ENCODE measurements around the gene HEATR5A. TPM values are rescaled to one million over a fixed set of nuclear protein-coding genes. Genes with fewer than 3 reads are reported as not detected.

HEATR5A gene
- total RNA-seq, 1 experiment from 2014 or later: 19.0 TPM

DNA sequence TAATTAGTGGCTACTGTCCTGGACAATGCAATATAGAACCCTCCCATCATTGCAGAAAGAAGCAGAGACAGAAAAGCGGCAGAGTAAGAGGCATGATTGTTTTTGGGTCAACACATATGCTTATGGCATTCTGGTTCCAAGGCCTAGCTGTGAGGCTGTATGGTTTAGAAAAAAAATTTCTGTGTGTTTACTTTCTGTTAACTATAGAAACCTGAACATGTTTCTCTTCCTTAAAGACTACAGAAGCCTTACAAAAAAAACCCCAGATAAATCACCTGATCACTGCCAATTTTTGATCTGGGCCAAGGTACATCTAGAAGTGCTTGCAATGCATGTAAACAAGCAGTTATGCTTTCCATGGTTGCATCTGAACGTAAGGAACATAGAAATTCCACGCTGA, 112.7 kb downstream of the HEATR5A start:
- no peaks in the 10 kb centered on the region for H3K36me3 ChIP-seq (ENCODE audit: insufficient read depth, low read length, poor library complexity, severe bottlenecking)
- TF ChIP-seq, protein P1, sequence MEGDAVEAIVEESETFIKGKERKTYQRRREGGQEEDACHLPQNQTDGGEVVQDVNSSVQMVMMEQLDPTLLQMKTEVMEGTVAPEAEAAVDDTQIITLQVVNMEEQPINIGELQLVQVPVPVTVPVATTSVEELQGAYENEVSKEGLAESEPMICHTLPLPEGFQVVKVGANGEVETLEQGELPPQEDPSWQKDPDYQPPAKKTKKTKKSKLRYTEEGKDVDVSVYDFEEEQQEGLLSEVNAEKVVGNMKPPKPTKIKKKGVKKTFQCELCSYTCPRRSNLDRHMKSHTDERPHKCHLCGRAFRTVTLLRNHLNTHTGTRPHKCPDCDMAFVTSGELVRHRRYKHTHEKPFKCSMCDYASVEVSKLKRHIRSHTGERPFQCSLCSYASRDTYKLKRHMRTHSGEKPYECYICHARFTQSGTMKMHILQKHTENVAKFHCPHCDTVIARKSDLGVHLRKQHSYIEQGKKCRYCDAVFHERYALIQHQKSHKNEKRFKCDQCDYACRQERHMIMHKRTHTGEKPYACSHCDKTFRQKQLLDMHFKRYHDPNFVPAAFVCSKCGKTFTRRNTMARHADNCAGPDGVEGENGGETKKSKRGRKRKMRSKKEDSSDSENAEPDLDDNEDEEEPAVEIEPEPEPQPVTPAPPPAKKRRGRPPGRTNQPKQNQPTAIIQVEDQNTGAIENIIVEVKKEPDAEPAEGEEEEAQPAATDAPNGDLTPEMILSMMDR (conservative IDR thresholded peaks at IDR 0.05; ENCODE audit: low read depth, low read length): no peak
- no peak for TF ChIP-seq EZH2 (IDR thresholded peaks at IDR 0.05; ENCODE audit: borderline replicate concordance, low read depth, low read length, poor library complexity, severe bottlenecking)
- CTCF ChIA-PET: no interaction called here
- no peaks in the 10 kb centered on the region for H3K9me3 ChIP-seq (ENCODE audit: low read depth, low read length, poor library complexity, severe bottlenecking)
- no peaks in the 10 kb centered on the region for H3K4me1 ChIP-seq (ENCODE audit: insufficient read depth, low read length, poor library complexity, severe bottlenecking)
- no peak for DNase-seq (ENCODE audit: low spot score)
- H3K27ac ChIP-seq (ENCODE audit: low read depth, low read length, poor library complexity, severe bottlenecking): no peak overlapping the region
- no peaks in the 10 kb centered on the region for H3K27me3 ChIP-seq (replicated peaks; ENCODE audit: insufficient read depth, low read depth, low read length, poor library complexity)
- no peak overlapping the region for H3K4me3 ChIP-seq (ENCODE audit: low read depth, low read length, poor library complexity, severe bottlenecking)
- POLR2A ChIA-PET (ENCODE audit: low non-redundant PET): no interaction called here
- intact Hi-C loops (cut with micrococcal nuclease; ENCODE audit: unreplicated experiment): no loop called here
- no TSS peak for BruUV-seq (replicated peaks)

DNA sequence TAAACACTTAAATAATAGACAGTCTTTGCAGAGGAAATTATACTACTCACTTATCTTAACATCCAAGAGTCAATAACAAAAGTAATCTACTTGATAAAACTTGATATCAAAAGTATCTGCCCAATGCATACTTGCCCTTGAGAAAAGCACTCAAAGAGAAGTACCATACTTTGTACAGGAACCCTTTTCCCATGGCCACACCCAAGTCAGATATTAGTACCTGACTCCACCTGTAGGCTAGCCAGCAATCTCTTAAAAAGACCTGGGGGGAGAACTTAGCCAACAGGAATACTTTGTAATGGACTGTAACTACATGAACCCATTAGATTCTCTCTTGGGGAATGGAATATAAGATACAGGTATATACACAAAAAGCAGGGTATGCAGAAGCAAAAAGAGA, 113.2 kb downstream of the HEATR5A start:
- no peak for DNase-seq (ENCODE audit: low spot score)
- no peaks in the 10 kb centered on the region for H3K9me3 ChIP-seq (ENCODE audit: low read depth, low read length, poor library complexity, severe bottlenecking)
- H3K4me1 ChIP-seq (ENCODE audit: insufficient read depth, low read length, poor library complexity, severe bottlenecking): no peaks in the 10 kb centered on the region
- H3K27me3 ChIP-seq (replicated peaks; ENCODE audit: insufficient read depth, low read depth, low read length, poor library complexity): no peaks in the 10 kb centered on the region
- H3K36me3 ChIP-seq (ENCODE audit: insufficient read depth, low read length, poor library complexity, severe bottlenecking): no peaks in the 10 kb centered on the region
- CTCF ChIA-PET: no interaction called here
- H3K4me3 ChIP-seq (ENCODE audit: low read depth, low read length, poor library complexity, severe bottlenecking): no peak overlapping the region
- no TSS peak for BruUV-seq (replicated peaks)
- H3K27ac ChIP-seq (ENCODE audit: low read depth, low read length, poor library complexity, severe bottlenecking): no peak overlapping the region
- TF ChIP-seq, protein P1 (conservative IDR thresholded peaks at IDR 0.05; ENCODE audit: low read depth, low read length): no peak
- no peak for TF ChIP-seq EZH2 (IDR thresholded peaks at IDR 0.05; ENCODE audit: borderline replicate concordance, low read depth, low read length, poor library complexity, severe bottlenecking)
- POLR2A ChIA-PET (ENCODE audit: low non-redundant PET): no interaction called here
- intact Hi-C loops (cut with micrococcal nuclease; ENCODE audit: unreplicated experiment): no loop called here

DNA sequence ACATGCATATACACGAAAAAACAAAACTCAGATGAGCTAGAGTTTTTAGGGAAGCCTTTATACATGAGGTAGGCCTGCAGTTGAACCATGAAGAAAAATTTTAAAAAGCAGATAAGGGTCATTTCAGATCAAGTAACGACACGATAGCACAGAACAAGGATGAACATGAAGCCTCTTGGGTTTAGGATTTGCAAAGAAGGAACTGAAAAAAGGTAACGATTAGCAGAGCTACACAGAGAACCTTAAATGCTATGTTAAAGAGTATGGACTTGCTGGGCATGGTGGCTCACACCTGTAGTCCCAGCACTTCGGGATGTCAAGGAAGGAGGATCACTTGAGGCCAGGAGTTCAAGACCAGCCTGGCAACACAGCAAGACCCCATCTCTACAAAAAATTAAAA, 116.7 kb downstream of the HEATR5A start:
- DNase-seq (ENCODE audit: low spot score): no peak
- intact Hi-C loops (cut with micrococcal nuclease; ENCODE audit: unreplicated experiment): no loop called here
- TF ChIP-seq EZH2 (IDR thresholded peaks at IDR 0.05; ENCODE audit: borderline replicate concordance, low read depth, low read length, poor library complexity, severe bottlenecking): no peak
- TF ChIP-seq, protein P1 (conservative IDR thresholded peaks at IDR 0.05; ENCODE audit: low read depth, low read length): no peak
- Histone ChIP-seq H3K27ac (ENCODE audit: low read depth, low read length, poor library complexity, severe bottlenecking) (no peak overlapping the region), H3K4me3 (ENCODE audit: low read depth, low read length, poor library complexity, severe bottlenecking) (no peak overlapping the region), H3K36me3 (ENCODE audit: insufficient read depth, low read length, poor library complexity, severe bottlenecking) (no peaks in the 10 kb centered on the region), H3K9me3 (ENCODE audit: low read depth, low read length, poor library complexity, severe bottlenecking) (no peaks in the 10 kb centered on the region), H3K27me3 (replicated peaks; ENCODE audit: insufficient read depth, low read depth, low read length, poor library complexity) (no peaks in the 10 kb centered on the region), H3K4me1 (ENCODE audit: insufficient read depth, low read length, poor library complexity, severe bottlenecking) (no peaks in the 10 kb centered on the region)
- no TSS peak for BruUV-seq (replicated peaks)
- CTCF ChIA-PET: no interaction called here
- POLR2A ChIA-PET (ENCODE audit: low non-redundant PET): no interaction called here
